Keratinocyte (primary cell): ENCODE results near the gene RNF41. TPM values are rescaled to one million over a fixed set of nuclear protein-coding genes. Genes with fewer than 3 reads are reported as not detected.

Experiments used
- DNase-seq: peaks from one replicate; pipeline ENCODE4 v3.0.0-alpha.2; 2011; ENCODE audit warnings: low read depth, missing footprints, low spot score
- FAIRE-seq: peaks from 2 replicates; lab custom pipeline; 2011; peaks lifted over from hg19 to GRCh38; lab: Jason Lieb, UNC
- H2AFZ ChIP-seq: 2 replicates; pipeline ENCODE4 v1.6.0; 2012; ENCODE audit warnings: low read length, control low read depth, inconsistent platforms; ENCODE audit not compliant: control insufficient read depth
- H3K27ac ChIP-seq: 2 replicates; pipeline ENCODE4 v1.5.1; 2011; ENCODE audit warnings: low read length; ENCODE audit not compliant: control insufficient read depth, insufficient read depth
- H3K27me3 ChIP-seq: 3 replicates; pipeline ENCODE4 v1.6.0; 2011; ENCODE audit warnings: low read length; ENCODE audit not compliant: control insufficient read depth, insufficient read depth; ENCODE audit errors: extremely low read depth
- H3K36me3 ChIP-seq, 2 experiments: 2 replicates in 1 of 2; 3 replicates in 1 of 2; pipeline ENCODE4 v1.5.1; 2011; ENCODE audit warnings: low read length in 2 of 2, mild to moderate bottlenecking in 1 of 2; ENCODE audit not compliant: control insufficient read depth in 2 of 2, insufficient read depth in 2 of 2; ENCODE audit errors: extremely low read depth in 1 of 2
- H3K4me1 ChIP-seq: 3 replicates; pipeline ENCODE4 v1.5.1; 2011; ENCODE audit warnings: low read length; ENCODE audit not compliant: control insufficient read depth, insufficient read depth; ENCODE audit errors: extremely low read depth
- H3K4me2 ChIP-seq: 3 replicates; pipeline ENCODE4 v1.6.0; 2011; ENCODE audit warnings: low read depth, low read length; ENCODE audit not compliant: control insufficient read depth, insufficient read depth; ENCODE audit errors: extremely low read depth
- H3K4me3 ChIP-seq, 3 experiments: fragments of 200-600 bp in 1 of 3; sonication (generic) in 1 of 3; 2 replicates in 2 of 3; 3 replicates in 1 of 3; pipeline ENCODE4 v1.5.1; 2011 to 2016; ENCODE audit warnings: low read length in 3 of 3, mild to moderate bottlenecking in 3 of 3, control low read depth in 2 of 3, inconsistent platforms in 1 of 3, low read depth in 1 of 3, mixed read lengths in 1 of 3, mixed run types in 1 of 3, moderate library complexity in 1 of 3; ENCODE audit not compliant: control insufficient read depth in 2 of 3, insufficient read depth in 2 of 3; ENCODE audit errors: extremely low read depth in 1 of 3
- H3K79me2 ChIP-seq: 2 replicates; pipeline ENCODE4 v1.6.0; 2012; ENCODE audit warnings: low read length; ENCODE audit not compliant: control insufficient read depth, insufficient read depth
- H3K9ac ChIP-seq: 3 replicates; pipeline ENCODE4 v1.6.0; 2011; ENCODE audit warnings: low read length; ENCODE audit not compliant: control insufficient read depth, insufficient read depth; ENCODE audit errors: extremely low read depth
- H3K9me1 ChIP-seq: 3 replicates; pipeline ENCODE4 v1.6.0; 2011; ENCODE audit warnings: low read length; ENCODE audit not compliant: control insufficient read depth, insufficient read depth; ENCODE audit errors: extremely low read depth
- H3K9me3 ChIP-seq: 2 replicates; pipeline ENCODE4 v1.5.1; 2012; ENCODE audit warnings: low read depth, low read length; ENCODE audit not compliant: control insufficient read depth
- H4K20me1 ChIP-seq: 3 replicates; pipeline ENCODE4 v1.6.0; 2011; ENCODE audit warnings: low read length; ENCODE audit not compliant: control insufficient read depth, insufficient read depth; ENCODE audit errors: extremely low read depth
- CTCF ChIP-seq, 3 experiments: IDR thresholded peaks in 1 of 3; conservative IDR thresholded peaks in 1 of 3; optimal IDR thresholded peaks in 1 of 3; 2 replicates in 2 of 3; 3 replicates in 1 of 3; pipeline versions ENCODE3 to v1.5.1; 2011; ENCODE audit warnings: low read length in 3 of 3, mild to moderate bottlenecking in 3 of 3, moderate library complexity in 2 of 3, control low read depth in 1 of 3, inconsistent platforms in 1 of 3; ENCODE audit not compliant: insufficient read depth in 2 of 3; ENCODE audit errors: extremely low read depth in 1 of 3
- EZH2 ChIP-seq: IDR thresholded peaks from one replicate; pipeline ENCODE4 v1.6.1; 2012; ENCODE audit warnings: inconsistent platforms, mild to moderate bottlenecking, low read length, moderate library complexity
- dilution Hi-C: fragments of 300-500 bp; cut with MboI; formaldehyde crosslinking; loops from one replicate; pipeline ENCODE4 v1.7.0; 2020; ENCODE audit warnings: low sequenced_read_pairs; ENCODE audit not compliant: extremely low pct_ligation_motif_present
- polyA plus RNA-seq, 5 experiments: library from polyadenylated mRNA; depleted of rRNA in 3 of 5; stranded (reverse) in 3 of 5; stranded (forward) in 1 of 5; unstranded in 1 of 5; fragments of >200 nt; gene quantifications; 1 replicate in 1 of 5; 2 replicates in 3 of 5; 3 replicates in 1 of 5; pipeline versions ENCODE4 v1.2.1 to v1.2.3, GENCODE V29; 2011 to 2012; ENCODE audit warnings: missing spikeins in 2 of 5, low read depth in 1 of 5, low replicate concordance in 1 of 5

Gene RNF41
- polyA plus RNA-seq, 1 donor (not counting 4 experiments of a cell fraction or from before 2014, with no cell fraction given) = 42.2 TPM

- dilution Hi-C loops = no loop called here
- peak overlapping the region; percentile 95 for H3K4me2 ChIP-seq
- TF ChIP-seq EZH2 (no peak), CTCF (optimal IDR thresholded peaks at IDR 0.05 in 1 of 3, IDR thresholded peaks at IDR 0.05 in 1 of 3, conservative IDR thresholded peaks at IDR 0.05 in 1 of 3; ENCODE audit: extremely low read depth in 1 of 3, insufficient read depth in 2 of 3, low read length in 3 of 3) (peak in 1 of 3 experiments; percentile 4)
- peak overlapping the region; percentile 99 for H3K9ac ChIP-seq
- DNase-seq = no peak
- no peaks in the 10 kb centered on the region for H3K9me1 ChIP-seq
- H4K20me1 ChIP-seq = peaks cover 21% of the 10 kb centered on the region
- peaks cover 28% of the 10 kb centered on the region for H3K79me2 ChIP-seq
- H3K27me3 ChIP-seq = no peaks in the 10 kb centered on the region
- H3K27ac ChIP-seq = peak overlapping the region; percentile 21
- no peak overlapping the region for H2AFZ ChIP-seq
- H3K4me1 ChIP-seq = peaks cover 26% of the 10 kb centered on the region
- no peak for FAIRE-seq
- no peaks in the 10 kb centered on the region for H3K9me3 ChIP-seq
- H3K4me3 ChIP-seq = peak overlapping the region; percentile 84 to 98 (median 89)
- peaks cover 37 to 38% of the 10 kb centered on the region in 2 experiments for H3K36me3 ChIP-seq
Measured at GRCh38 chr12:56160193-56160763, 61.4 kb downstream of the RNF41 start.

GRCh38 chr12:56159482-56160192, 62.1 kb downstream of the RNF41 start:
- Histone ChIP-seq H3K9ac (peak overlapping the region; percentile 99), H3K9me1 (no peaks in the 10 kb centered on the region), H3K27ac (peak overlapping the region; percentile 98), H3K4me2 (peak overlapping the region; percentile 95), H3K9me3 (no peaks in the 10 kb centered on the region), H4K20me1 (peaks cover 21% of the 10 kb centered on the region), H2AFZ (no peak overlapping the region), H3K4me3 (peak overlapping the region; percentile 84 to 98 (median 89)), H3K79me2 (peaks cover 28% of the 10 kb centered on the region), H3K4me1 (peaks cover 26% of the 10 kb centered on the region), H3K27me3 (no peaks in the 10 kb centered on the region), H3K36me3 (peaks cover 35 to 38% of the 10 kb centered on the region in 2 experiments)
- dilution Hi-C loops = no loop called here
- FAIRE-seq = peak; percentile 32
- no peak for DNase-seq
- TF ChIP-seq EZH2 (no peak), CTCF (optimal IDR thresholded peaks at IDR 0.05 in 1 of 3, IDR thresholded peaks at IDR 0.05 in 1 of 3, conservative IDR thresholded peaks at IDR 0.05 in 1 of 3; ENCODE audit: extremely low read depth in 1 of 3, insufficient read depth in 2 of 3, low read length in 3 of 3) (no peak)
